ENCODE data around the gene KIF26B.

KIF26B gene

DNA sequence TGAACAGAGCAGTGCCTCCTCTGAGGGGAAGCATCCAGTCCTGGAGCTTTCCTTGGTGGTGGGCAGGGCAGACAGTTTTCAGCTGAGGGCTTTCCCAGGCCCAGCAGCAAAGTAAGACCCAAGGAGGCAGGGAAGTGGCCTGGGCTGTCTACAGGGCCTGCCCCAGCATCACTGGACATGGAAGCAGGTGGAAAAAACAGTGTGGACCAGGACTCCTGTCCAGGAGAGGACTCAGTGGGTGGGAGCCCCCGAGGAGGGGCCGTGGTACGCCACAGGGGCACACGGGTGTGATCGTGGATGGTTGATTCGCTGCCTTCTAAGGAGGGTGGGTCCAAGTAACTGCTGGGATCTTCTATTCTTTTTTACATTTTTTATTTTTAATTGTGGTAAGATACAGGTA lies 387.6 kb downstream of the KIF26B start:
- DNase-seq (ENCODE audit: extremely low read depth in 1 of 2, low read depth in 1 of 2) = no peak

DNA sequence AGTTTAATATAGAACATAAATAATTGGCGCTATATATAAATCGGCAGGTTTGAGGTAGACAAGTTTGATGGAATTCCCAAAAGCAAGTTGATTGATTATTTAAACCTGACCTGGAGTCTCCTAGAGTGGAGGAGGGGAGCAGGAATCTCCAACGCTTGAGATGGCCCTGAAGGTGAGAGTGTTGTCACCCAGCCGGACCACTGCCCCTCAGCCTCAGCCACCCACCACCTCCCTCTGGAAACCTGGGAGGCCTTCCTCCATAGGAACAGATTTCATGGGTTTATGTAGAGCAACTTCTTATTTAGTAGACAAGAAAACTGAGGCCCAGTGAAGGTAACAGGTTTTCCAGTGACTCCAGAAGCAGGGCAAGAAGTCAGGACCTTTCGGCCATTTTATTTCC lies 389.5 kb downstream of the KIF26B start:
- DNase-seq (ENCODE audit: extremely low read depth in 1 of 2, low read depth in 1 of 2) = no peak

DNA sequence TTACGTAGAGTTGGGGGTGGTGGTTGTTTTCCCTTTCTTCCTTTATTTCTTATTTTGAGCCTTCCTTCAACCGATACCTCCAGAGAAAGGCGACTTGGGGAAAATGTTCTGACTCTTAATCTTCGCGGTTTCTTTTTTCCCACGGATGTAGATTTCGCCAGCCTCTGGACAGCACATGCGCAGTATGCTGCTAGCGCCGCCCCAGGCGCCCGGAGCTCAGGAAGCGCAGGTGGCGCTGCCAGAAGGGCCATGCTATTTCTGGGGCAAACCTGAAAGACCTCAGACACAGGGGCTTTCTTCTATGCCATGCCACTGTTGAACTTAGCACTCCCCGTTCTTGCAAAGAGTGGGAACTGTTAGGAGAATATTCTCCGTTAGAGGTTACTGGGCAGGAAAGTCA lies 392.1 kb downstream of the KIF26B start:
- no peak for DNase-seq (ENCODE audit: extremely low read depth in 1 of 2, low read depth in 1 of 2)

DNA sequence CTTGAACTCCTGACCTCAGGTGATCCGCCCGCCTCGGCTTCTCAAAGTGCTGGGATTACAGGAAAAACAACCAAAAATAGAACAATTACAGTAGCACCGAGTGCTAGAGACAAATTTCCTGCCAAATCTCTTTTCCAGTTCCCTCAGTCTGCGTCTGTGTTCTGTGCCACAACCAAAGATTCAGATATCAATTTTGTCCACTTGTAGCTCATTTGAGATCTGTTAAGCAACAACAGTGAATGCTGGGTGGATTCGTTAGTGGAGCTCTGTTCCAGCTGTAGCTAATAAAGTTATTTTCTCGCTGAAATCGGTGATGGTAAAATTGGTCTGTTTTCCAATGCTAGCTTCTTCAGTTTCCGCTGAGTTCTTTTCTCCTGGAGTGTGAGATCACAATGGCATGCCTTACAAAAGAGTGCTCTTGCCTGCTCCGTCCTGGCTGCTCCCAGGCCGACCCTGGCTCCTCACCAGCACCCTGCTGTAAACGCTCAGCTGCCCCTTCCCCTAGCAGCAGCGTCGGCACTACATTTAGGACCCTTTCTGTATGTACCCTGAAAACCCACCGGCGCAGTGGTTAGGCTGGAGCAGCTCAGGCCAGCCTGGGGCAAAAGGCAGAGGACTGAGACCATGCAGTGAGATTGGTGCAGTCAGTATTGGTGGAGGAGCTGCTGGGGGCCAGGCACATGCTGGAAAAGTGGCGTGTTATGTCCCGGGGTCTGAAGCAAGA lies 395.4 kb downstream of the KIF26B start:
- DNase-seq (ENCODE audit: extremely low read depth in 1 of 2, low read depth in 1 of 2) = no peak

DNA sequence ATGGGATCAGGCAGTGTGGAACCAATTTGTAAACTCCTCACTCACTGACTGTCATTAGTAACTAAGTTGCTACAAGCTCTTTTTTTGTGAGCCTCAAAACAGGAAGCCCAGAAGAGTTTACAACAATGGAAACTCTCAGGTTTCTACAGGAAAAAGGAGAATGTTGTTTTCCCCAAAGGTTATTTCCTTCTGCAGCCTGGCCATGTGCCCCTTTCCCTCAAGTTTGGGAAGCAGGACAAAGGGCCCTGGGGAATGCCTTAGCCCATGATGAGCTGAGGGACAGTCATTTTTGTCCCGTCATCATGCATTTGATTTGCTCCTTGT lies 395.9 kb downstream of the KIF26B start:
- no peak for DNase-seq (ENCODE audit: extremely low read depth in 1 of 2, low read depth in 1 of 2)

DNA sequence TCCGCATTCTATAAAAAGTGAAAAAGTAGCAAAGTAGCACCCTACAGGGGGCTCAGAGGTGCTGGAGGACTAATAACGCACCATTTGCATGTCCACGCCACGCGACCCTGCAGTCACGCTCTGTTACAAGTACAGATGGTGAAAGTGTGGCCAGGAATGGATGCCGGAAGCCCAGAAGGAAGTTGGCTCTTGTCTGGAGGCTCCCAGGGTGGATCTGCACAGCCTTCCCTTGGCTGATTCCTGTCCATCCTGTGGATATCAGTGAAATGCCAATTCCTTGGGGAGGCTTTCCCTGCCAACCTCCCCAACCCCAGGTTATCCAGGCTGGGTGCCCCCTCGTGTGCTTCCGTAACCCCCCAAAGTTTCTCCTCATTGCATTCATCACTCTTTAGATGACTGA lies 396.8 kb downstream of the KIF26B start:
- no peak for DNase-seq (ENCODE audit: extremely low read depth in 1 of 2, low read depth in 1 of 2)

DNA sequence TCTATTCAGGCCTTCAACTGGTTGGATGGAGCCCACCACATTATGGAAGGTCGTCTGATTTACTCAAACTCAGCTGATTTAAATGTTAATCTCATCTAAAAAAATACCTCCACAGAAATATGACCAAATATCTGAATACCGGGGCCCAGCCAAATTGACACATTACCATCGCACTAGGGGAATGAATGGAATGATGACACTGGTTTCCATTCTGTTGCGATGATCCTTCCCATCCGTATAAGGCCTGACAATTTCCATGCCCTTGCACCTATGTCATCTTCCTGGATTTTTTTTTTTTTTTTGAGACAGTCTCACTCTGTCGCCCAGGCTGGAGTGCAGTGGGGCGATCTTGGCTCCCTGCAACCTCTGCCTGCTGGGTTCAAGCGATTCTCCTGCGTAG lies 397.5 kb downstream of the KIF26B start:
- DNase-seq (ENCODE audit: extremely low read depth in 1 of 2, low read depth in 1 of 2) = no peak

DNA sequence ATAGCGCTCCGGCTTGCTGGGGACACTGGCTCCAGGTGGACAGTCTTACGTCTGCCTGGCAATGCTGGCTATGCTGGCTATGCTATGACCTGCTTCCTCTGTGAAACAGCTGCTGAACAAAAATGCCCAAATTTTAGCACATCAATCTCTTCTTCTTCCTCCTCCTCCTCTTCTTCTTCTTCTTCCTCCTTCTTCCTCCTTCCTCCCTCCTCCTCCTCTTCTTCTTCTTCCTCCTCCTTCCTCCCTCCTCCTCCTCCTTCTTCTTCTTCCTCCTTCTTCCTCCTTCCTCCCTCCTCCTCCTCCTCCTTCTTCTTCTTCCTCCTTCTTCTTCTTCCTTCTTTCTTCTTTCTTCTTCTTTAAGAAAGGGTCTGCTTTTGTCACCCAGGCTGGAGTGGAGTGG lies 401.3 kb downstream of the KIF26B start:
- DNase-seq (ENCODE audit: extremely low read depth in 1 of 2, low read depth in 1 of 2) = no peak

DNA sequence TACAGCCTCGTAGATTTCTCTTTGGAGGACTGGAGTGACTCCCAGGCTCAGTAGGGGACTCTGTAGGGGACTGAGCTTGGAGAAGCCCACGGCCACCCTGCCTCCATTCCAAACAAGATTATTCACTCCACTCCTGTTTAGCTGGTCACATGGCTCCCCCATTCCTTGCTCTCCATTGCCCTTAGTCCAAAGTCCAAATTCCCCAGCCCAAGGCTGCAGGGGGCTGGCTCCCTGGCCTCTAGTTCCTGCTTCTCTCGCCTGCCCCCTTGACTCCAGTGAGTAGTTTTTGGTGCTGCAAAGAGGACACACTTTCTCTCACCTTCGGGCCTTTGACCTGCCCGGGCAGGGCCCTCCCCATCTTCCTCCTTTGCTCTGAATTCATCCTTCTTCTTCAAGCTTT lies 403.3 kb downstream of the KIF26B start:
- no peak for DNase-seq (ENCODE audit: extremely low read depth in 1 of 2, low read depth in 1 of 2)

DNA sequence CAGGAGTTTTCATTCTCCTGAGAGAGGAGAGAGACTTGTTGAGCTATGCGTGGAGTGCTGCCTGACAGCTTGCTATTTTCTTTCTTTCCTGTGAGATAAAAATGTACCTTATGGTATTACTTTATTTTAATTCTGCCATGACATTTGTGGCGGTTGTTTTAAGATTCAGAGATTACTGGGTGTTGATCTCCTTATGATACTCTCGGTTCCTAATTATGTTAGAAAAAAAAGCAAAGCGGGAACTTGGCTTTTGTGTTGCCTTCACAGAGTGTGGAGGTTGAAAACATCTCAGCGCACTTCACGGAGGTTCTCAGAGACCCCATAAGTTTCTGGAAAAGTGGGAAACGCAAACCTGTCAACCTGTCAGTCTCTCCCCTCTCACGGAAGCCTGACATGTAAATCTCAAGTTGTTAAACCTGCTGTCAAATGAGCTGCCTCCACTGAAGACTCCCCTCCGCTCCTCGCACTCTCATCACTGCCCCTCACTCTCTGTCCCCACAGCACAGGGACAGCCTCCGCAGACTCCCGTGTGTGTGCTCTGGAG lies 405.6 kb downstream of the KIF26B start:
- DNase-seq (ENCODE audit: extremely low read depth in 1 of 2, low read depth in 1 of 2) = no peak

DNA sequence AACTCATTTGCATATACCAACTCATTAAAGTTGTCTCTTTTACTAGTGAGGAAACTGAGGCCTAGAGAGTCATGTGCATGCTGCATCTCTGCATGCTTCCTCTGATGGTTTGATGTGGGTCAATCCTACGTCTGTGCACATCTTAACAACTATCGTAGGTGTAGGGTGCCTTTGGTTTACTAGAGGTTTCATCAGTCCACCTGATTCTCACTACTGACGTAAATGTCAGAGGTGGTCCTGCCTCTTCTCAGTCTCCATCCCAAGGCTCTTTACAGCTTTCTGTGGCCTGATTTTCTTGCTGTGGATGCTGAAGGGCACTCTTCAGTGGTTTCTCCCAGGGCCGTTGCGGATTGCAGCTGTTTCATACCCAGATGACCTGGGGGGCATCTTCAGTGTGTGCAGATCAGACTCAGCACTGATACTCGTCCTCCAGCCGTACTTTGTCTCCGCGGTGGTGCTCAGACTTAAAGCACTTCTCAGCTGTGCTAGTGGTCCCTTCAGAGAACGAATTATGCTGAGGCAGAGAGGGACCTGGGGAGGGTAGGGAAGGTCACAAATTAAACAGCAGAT lies 407.0 kb downstream of the KIF26B start:
- no peak for DNase-seq (ENCODE audit: extremely low read depth in 1 of 2, low read depth in 1 of 2)

DNA sequence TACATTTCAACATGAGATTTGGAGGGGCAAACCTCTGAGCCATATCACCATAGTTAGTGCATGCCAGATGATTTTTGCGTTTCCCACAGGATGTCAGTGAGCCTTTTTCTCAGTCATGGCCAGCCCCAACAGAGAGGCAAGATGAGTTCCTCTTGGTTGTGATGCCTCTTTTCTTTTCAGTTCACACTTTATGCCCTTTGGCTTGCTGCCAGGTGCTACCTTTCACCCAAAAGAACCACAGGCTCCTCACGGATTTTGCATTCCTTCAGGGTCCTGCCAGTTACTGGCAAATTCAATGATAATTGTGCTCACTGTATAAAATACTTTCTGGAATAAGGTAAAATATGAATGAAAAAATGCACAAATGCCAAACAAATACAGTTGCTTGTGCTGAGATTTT lies 411.3 kb downstream of the KIF26B start:
- no peak for DNase-seq (ENCODE audit: extremely low read depth in 1 of 2, low read depth in 1 of 2)

DNA sequence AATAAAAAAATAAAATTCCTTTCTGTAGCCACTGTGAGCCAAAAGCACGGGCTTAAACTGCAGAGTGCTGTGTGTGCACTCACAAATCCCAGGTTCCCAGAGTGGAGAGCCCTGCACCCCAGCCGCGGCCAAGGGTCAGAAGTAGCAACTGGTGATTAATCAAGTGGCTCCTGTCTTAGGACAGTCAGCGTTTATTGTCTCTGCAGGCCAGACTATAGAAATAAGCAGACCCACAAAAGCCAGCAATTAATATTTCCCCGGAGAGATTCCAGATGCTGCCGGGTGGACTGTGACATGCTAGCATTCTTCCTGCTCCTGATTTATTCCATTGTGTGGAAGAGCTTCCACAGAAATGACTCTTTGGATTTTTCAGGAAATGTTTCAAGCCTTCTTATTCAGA lies 412.2 kb downstream of the KIF26B start:
- no peak for DNase-seq (ENCODE audit: extremely low read depth in 1 of 2, low read depth in 1 of 2)

DNA sequence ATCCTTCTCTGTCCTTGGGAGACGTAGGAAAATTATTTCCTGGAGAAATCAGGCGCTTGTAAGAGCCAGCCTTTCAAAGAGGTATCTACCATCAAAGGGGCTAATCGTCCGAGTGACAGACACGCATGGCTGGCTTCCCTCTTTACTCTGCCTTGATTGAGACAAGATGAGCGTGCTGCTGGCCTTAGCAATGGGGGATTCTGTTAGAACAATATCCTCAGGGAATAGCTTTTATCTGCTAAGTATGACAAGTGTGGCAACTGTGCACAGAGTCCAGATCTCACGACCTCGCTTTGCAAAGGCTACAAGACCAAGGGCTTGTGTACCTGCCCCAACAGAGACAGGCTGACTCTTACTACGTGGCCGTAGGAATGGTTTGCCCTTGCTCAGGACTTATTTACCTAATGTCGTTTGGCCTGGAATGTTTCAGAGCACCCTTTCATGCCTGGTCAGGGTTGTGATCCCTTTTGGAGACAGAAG lies 417.1 kb downstream of the KIF26B start:
- DNase-seq (ENCODE audit: extremely low read depth in 1 of 2, low read depth in 1 of 2) = no peak

DNA sequence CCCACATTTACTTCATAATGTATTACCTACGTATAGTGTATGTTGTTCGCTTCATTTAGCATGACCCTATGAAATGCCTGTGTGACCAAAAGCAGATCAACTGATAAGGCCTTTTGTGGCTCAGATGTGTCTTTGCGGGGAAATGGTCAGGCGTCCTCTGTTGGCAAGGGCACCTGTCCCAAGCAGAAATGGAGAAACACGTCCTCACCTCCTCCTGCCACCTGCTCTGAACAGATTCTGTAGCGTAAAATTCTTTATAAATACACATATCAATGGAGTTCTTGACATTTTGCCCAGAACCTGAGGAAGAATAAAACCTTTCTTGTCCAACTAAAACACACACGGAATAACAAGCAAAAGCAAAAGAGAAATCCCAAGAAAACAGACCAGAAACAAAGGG lies 417.9 kb downstream of the KIF26B start:
- DNase-seq (ENCODE audit: extremely low read depth in 1 of 2, low read depth in 1 of 2) = no peak

DNA sequence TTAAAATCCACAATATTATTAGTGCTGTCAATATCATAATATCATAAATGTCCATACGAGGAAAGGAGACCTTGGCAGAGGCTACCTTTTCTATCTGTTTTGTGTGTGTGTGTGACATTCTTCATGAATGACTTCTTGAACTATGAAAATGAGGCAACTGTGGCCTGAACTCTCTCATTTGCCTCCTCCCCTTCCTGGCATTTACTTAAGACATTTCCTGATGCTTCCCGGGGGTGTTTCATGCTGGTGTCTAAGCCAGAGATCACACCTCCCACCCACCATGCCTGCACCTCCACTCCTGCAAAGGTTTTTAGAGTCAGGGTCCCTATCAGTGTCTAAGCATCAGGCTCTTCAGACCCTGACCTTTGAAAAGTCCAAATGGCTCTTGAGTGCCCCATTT lies 420.9 kb downstream of the KIF26B start:
- no peak for DNase-seq (ENCODE audit: extremely low read depth in 1 of 2, low read depth in 1 of 2)

DNA sequence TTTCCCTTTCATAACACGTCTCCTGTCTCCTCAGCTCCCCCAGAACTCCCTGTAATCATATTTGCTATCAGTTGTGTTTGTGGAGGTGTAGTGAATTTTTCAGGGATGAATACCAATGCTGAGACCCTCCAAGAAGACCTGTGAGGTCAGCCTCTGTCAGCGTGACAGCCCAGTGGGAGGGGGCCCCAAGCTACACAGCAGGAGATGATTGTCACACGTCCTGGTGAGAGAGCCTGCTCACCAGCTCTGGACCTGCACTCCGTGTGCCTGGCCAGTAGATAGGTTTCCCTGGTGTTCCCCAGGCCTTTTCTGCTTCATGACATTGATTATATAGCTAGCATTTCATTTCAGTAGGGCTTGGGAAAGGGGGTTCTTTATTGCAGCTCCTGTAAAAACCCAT lies 421.5 kb downstream of the KIF26B start:
- DNase-seq (ENCODE audit: extremely low read depth in 1 of 2, low read depth in 1 of 2) = no peak

DNA sequence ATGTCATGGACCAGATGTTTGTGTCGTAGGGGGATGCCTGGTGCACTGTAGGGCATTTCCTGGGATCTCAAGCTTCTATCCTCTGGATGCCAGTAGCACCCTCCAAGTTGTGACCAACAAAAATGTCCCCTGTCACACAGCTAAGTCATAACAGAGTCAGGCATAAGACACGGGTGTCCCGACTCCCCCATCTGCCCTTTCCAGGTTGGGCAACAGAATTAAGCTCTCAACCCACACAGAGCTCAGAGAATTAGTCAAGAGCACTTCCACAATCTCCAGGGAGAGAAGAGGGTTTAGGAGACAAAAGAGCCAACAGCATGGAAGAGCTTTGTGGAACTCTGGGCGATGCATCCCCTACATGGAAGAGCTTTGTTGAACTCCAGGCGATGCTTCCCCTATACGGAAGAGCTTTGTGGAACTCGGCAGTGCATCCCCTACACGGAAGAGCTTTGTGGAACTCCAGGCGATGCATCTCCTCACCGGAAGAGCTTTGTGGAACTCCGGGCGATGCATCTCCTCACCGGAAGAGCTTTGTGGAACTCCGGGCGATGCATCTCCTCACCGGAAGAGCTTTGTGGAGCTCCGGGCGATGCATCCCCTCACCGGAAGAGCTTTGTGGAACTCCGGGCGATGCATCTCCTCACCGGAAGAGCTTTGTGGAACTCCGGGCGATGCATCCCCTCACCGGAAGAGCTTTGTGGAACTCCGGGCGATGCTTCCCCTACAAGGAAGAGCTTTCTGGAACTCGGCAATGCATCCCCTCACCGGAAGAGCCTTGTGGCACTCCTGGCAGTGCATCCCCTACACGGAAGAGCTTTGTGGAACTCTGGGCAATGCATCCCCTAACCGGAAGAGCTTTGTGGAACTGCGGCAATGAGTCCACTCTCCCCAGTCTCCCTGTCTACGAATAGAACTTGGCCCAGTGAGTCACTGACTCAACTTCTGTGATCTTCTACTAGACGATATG lies 422.7 kb downstream of the KIF26B start:
- DNase-seq (ENCODE audit: extremely low read depth in 1 of 2, low read depth in 1 of 2) = no peak

DNA sequence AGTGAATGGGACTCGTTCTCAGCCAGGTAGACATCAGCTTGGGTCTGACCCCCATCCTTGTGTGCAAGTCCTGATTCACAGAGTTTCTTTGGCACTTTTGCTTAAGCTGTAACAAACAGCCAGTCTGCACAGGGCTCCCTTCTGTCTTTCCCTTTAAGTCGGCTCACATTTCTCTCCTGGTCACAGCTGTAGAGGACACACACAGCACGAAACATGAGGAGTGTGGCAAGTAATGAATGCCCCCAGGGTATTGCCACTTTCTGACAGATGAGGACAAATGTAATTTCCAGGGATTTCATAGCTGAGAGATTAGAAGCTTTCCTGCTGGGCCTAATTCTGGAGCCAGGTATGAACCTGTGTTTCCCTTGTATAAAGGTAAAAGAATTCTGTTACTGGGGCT lies 423.5 kb downstream of the KIF26B start:
- DNase-seq (ENCODE audit: extremely low read depth in 1 of 2, low read depth in 1 of 2) = no peak

DNA sequence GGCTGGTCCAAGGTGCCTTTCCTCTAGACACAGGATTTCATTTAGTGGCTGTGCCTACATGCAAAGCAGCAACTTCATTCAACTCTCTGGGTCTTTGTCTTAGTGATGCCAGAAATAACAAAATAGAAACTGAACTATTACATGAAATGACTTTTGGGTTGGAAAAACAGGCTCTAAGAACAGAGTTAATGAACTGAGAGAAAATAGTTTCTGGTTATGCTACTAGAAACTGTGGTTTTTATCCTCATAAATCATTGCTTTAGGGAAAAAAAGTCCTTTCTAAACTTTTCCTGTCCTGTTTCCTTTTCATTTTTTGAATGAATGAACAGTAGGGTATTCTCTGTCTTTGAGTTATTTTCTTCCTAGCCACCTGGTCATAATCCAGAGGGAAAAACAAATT lies 424.0 kb downstream of the KIF26B start:
- no peak for DNase-seq (ENCODE audit: extremely low read depth in 1 of 2, low read depth in 1 of 2)

DNA sequence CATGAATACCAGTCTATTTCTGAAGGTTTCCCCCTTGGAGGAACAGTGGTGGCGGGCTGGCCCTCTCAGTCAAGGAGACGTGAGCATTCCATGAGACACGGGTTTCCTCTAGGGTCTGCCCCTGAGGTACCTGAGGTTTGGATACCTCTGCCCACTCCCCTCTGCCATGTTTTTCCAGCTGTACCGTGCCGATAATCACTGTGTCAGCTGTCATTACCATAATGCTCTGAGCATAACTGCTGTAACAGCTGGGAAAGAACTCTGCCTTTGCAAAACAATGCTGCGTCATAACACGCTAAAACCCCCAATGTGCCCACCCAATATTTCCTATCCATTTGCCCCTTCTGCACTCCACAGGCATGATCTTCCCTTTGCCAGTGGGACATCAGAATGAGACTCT lies 425.1 kb downstream of the KIF26B start:
- DNase-seq (ENCODE audit: extremely low read depth in 1 of 2, low read depth in 1 of 2) = no peak

DNA sequence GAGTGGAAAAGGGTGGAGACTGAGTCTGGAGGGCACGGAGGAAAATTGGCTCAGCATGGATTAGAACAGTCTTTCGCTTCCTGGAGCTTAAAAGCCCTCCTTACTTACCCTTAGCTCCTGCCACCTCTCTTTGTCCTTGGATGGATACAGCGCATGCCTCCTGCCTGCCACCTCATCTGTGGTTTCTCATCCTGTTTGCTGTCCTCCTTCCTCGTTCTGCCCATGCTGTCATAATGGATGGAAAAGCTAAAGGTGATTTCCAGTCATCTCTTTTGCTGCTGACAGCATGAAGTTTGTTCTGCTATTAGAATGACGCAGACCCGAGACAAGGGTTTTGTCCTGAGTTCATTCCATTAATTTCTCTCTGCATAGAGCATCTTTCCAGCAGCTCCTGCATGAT lies 425.9 kb downstream of the KIF26B start:
- DNase-seq (ENCODE audit: extremely low read depth in 1 of 2, low read depth in 1 of 2) = no peak

Data from activated CD8-positive, alpha-beta memory T cell treated with anti-CD3 and anti-CD28 coated beads for 1 hour (primary cell).